Common myeloid progenitor, CD34-positive (primary cell): ENCODE data around the gene ANXA11.
"Not testable (repeated sequence)": the region's sequence is repeated elsewhere in the genome, so short reads cannot be mapped to it uniquely, and the experiment has no call there.

Experiments used
- CTCF ChIA-PET: fragments of 350-600 bp; sonication (Branson Sonifier 250); formaldehyde crosslinking; loops from one replicate; lab custom pipeline; 2021; ENCODE audit warnings: antibody characterized with exemption; lab: Charles Lee
- POLR2A ChIA-PET: fragments of 350-600 bp; sonication (Branson Sonifier 250); formaldehyde crosslinking; loops from one replicate; lab custom pipeline; 2021; ENCODE audit warnings: antibody characterized with exemption; lab: Charles Lee
- DNase-seq, 3 donors: peaks; one replicate each; pipeline versions ENCODE4 v3.0.0 to v3.0.0-alpha.2; 2013
- H3K27ac ChIP-seq, 2 experiments: 1 replicate in 1 of 2; 2 replicates in 1 of 2; pipeline ENCODE4 v1.7.0; 2013; ENCODE audit warnings: inconsistent platforms in 2 of 2, low read length in 2 of 2, mild to moderate bottlenecking in 2 of 2, low read depth in 1 of 2, moderate library complexity in 1 of 2; ENCODE audit not compliant: severe bottlenecking in 2 of 2, insufficient read depth in 1 of 2, poor library complexity in 1 of 2
- H3K27me3 ChIP-seq, 5 experiments: replicated peaks in 2 of 5; 1 replicate in 3 of 5; 2 replicates in 2 of 5; pipeline versions ENCODE4 v1.6.1 to v1.7.0; 2013; ENCODE audit warnings: low read length in 4 of 5, mild to moderate bottlenecking in 2 of 5, moderate library complexity in 2 of 5, inconsistent platforms in 1 of 5; ENCODE audit not compliant: insufficient read depth in 5 of 5, control insufficient read depth in 4 of 5
- H3K36me3 ChIP-seq, 4 experiments: 1 replicate in 2 of 4; 2 replicates in 2 of 4; pipeline versions ENCODE4 v1.6.1 to v1.7.0; 2013; ENCODE audit warnings: low read length in 3 of 4, control low read depth in 1 of 4, mild to moderate bottlenecking in 1 of 4; ENCODE audit not compliant: control insufficient read depth in 4 of 4, insufficient read depth in 4 of 4
- H3K4me1 ChIP-seq, 4 experiments: 1 replicate in 3 of 4; 2 replicates in 1 of 4; pipeline versions ENCODE4 v1.6.1 to v1.7.1; 2013; ENCODE audit warnings: low read length in 3 of 4, mild to moderate bottlenecking in 3 of 4, control low read depth in 1 of 4, inconsistent platforms in 1 of 4, moderate library complexity in 1 of 4; ENCODE audit not compliant: control insufficient read depth in 4 of 4, insufficient read depth in 4 of 4; ENCODE audit errors: control extremely low read depth in 1 of 4
- H3K4me3 ChIP-seq, 7 experiments: 1 replicate in 4 of 7; 2 replicates in 3 of 7; pipeline versions ENCODE4 v1.5.1 to v1.7.0; 2013; ENCODE audit warnings: mild to moderate bottlenecking in 7 of 7, low read length in 6 of 7, moderate library complexity in 6 of 7, inconsistent platforms in 2 of 7, low read depth in 2 of 7, control low read depth in 1 of 7; ENCODE audit not compliant: insufficient read depth in 4 of 7, control insufficient read depth in 1 of 7; ENCODE audit errors: extremely low read depth in 1 of 7
- H3K9me3 ChIP-seq, 5 experiments: 1 replicate in 4 of 5; 2 replicates in 1 of 5; pipeline versions ENCODE4 v1.6.1 to v1.7.1; 2013; ENCODE audit warnings: low read length in 4 of 5, mild to moderate bottlenecking in 2 of 5, inconsistent platforms in 1 of 5, low read depth in 1 of 5, moderate library complexity in 1 of 5; ENCODE audit not compliant: control insufficient read depth in 4 of 5, insufficient read depth in 2 of 5; ENCODE audit errors: control extremely low read depth in 1 of 5
- WGBS: methylation state at CpG from one replicate; pipeline ENCODE4 v1.1.5; 2013; ENCODE audit not compliant: insufficient coverage; 5-methylcytosine and 5-hydroxymethylcytosine counted together

Gene ANXA11

DNA sequence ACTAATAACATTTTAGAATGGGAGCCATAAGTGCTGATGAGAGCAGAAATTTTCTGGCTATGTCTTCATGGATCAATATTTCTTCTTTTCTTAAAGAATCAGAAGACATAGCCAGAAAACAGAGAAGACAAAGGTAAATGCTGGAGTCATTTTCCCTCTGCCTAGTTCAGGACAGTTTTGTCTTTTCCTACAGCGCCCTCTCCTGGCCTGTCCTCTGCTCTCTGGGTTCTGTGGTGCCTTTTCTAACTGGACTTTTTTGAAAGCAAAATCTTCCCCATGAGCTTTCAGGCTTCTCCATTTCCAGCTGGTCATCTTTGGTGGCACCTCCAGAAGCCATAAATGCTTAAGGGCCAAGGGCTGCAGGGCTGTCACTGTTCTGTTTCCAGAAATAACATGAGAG lies 45.1 kb upstream of the ANXA11 start:
- H3K36me3 ChIP-seq, DNase-seq, H3K9me3 ChIP-seq, H3K27ac ChIP-seq, CTCF ChIA-PET, POLR2A ChIA-PET, H3K4me1 ChIP-seq, H3K4me3 ChIP-seq, H3K27me3 ChIP-seq: not testable (repeated sequence)
- WGBS: no CpG with 5 or more reads among the region's 1 CpG

DNA sequence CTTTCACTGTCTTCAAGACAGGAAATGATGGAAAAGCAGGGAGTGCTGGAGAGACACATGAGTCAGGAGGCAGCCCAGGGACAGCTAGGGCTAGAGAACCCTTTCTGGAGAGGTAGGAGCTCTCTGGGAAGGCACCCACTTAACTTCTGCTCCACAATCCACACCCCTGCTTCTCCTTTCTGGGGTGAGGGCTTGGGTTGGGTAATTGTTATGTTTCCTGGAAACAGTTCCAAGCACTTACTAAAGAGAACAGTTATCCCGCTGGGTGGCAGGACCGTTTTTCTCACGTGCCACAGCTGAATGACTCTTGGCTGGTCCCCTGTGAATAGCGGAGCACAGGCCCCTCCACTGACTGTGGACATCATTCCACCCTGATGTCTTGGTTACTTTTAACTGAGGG lies 44.6 kb upstream of the ANXA11 start:
- no CpG with 5 or more reads among the region's 4 CpGs for WGBS
- H3K4me1 ChIP-seq, H3K27me3 ChIP-seq, H3K4me3 ChIP-seq, H3K36me3 ChIP-seq, H3K9me3 ChIP-seq, DNase-seq, POLR2A ChIA-PET, H3K27ac ChIP-seq, CTCF ChIA-PET: not testable (repeated sequence)

DNA sequence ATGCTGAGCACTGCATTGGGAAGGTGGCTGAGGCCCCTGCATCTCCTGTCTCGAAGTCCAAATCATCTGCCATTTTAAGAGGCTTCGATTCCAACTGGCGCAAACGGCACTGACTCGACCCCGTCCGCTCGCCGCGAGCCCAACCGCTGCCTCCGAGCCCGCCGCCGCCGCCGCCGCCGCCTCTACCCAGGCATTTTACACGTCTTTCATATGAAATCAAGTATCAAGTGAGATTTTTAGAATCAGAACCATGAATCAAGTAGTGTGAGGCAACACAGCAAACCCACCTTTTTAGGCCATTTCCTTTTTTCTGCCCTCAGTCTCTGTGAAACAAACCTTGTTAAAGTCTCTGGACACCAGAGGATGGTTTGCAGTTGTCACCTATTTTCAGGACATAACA lies 42.3 kb upstream of the ANXA11 start:
- DNase-seq, CTCF ChIA-PET, POLR2A ChIA-PET, H3K36me3 ChIP-seq, H3K4me1 ChIP-seq, H3K4me3 ChIP-seq, H3K9me3 ChIP-seq, H3K27ac ChIP-seq, H3K27me3 ChIP-seq: not testable (repeated sequence)
- WGBS: no CpG with 5 or more reads among the region's 20 CpGs

DNA sequence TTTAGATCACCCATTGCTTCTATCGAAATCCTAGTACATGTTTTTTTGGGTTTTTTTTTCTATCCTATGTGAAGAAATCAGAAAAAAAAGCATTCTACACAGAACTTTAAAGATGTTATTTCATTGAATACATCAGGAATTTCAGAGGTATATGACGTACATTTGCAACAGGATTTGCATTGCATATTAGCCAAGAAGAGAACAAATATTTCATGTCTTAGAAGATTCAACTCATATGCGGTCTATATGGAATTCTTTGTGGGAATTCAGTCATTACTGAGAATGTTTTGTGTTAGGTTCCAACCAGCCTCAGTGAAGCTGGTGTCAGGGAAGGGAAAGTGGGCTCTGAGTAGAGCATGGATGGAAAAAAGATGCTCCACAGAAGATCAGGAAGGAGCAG lies 39.0 kb upstream of the ANXA11 start:
- no CpG with 5 or more reads among the region's 3 CpGs for WGBS
- POLR2A ChIA-PET, DNase-seq, H3K4me3 ChIP-seq, H3K27ac ChIP-seq, CTCF ChIA-PET, H3K36me3 ChIP-seq, H3K9me3 ChIP-seq, H3K4me1 ChIP-seq, H3K27me3 ChIP-seq: not testable (repeated sequence)

DNA sequence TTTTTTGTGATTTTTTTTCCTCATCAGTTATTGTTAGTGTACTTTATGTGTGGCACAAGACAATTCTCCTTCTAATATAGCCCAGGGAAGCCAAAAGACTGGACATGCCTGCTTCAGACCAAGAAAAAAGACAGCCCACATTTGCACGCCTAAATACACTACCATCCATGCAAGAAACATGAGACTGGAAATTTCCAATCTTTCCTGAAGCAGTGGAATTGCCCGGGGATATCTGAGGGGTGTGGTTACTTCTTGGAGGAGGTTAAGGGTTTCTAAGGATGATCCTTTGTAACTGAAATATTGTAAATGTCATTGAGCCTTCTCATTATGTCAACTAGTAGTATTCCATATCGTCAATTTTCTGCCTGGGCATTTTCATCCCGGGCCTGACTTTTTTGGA lies 37.0 kb upstream of the ANXA11 start:
- WGBS: no CpG with 5 or more reads among the region's 4 CpGs
- H3K36me3 ChIP-seq, H3K4me3 ChIP-seq, H3K4me1 ChIP-seq, H3K27ac ChIP-seq, DNase-seq, H3K27me3 ChIP-seq, H3K9me3 ChIP-seq, CTCF ChIA-PET, POLR2A ChIA-PET: not testable (repeated sequence)

DNA sequence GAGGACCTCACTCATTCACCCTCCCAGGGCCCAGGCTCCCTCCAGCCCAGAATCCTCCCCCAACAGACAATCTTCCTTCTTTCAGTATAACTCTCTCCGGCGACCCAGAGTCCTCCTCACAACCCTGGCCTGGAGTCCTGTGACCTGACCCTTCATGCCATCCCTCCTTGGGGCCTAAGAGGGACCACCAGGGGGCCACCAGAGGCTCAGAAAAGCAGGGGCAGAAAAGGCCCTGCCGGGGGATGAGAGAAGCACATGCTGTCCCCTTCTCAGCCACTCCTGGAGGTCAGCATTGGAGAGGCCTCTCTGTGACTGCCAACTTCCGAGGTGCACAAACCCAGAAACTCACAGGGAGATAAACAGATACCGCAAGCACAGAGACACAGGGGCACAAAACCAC lies 31.1 kb upstream of the ANXA11 start:
- H3K36me3 ChIP-seq, H3K9me3 ChIP-seq, H3K4me3 ChIP-seq, DNase-seq, H3K4me1 ChIP-seq, CTCF ChIA-PET, H3K27ac ChIP-seq, POLR2A ChIA-PET, H3K27me3 ChIP-seq: not testable (repeated sequence)
- no CpG with 5 or more reads among the region's 5 CpGs for WGBS

DNA sequence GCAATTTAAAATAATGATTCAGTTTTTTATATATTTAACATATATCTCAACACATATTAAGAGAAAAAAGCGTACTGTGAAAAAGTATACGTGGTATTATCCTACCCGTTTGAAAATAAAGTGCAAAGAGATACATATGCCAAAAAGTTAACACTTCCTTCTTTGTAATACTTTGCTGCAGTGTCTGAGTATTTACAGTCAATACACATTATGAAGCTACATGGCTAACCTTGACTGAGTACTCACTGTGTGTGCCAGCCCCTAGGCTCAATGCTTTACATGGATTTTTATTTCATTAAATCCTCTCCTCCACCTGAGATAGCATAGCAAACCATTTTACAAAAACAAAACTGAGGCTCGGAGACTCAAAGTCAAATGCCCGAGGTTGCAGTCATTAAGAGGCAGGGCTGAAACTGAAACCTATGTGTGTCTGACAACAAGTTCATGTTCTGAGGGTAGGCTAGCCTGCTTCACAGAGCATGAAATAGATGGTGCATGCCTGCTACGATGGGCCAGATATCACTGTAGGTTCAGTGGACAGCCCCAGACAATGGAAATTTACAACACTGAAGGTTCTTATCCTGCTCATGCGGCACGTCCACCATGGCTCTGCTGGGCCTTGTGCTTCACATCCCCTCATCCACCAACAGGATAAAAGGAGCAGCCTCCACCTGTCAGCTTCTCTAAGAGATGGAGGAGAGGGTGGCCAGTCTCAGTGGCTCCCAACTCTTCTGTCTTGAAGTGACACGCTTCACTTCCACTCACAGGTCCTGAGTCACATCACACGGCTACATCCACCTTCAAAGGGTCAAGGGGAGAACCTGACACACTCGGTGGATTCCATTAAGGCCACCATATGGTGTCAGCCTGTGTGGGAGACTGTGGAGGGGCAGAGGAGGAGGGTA lies 29.2 kb upstream of the ANXA11 start:
- DNase-seq, H3K27me3 ChIP-seq, H3K4me1 ChIP-seq, POLR2A ChIA-PET, H3K36me3 ChIP-seq, CTCF ChIA-PET, H3K27ac ChIP-seq, H3K9me3 ChIP-seq, H3K4me3 ChIP-seq: not testable (repeated sequence)
- WGBS: no CpG with 5 or more reads among the region's 11 CpGs
